Measurements from ENCODE around the gene ZNF322.

Gene ZNF322

DNA sequence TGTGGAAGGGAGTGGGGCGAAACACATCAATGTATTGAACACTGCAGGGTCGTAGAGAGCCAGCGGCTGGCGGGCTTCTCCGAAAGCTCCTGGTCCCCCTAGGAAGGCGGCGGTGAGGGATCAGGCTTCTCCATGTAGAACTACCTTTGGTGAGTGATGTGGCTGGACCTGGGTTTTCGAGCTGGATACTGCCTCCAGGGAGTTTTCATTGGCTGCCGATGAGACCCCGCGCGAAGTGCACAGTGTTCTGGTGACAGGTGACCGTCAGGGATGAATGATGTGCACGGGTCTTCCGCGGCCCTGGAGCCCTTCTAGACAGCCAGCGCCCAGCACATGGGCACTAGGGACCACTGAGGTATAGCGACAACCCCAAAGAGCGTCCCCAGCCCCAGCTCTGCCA is 46.3 kb downstream of the ZNF322 start:
- no peak for DNase-seq

DNA sequence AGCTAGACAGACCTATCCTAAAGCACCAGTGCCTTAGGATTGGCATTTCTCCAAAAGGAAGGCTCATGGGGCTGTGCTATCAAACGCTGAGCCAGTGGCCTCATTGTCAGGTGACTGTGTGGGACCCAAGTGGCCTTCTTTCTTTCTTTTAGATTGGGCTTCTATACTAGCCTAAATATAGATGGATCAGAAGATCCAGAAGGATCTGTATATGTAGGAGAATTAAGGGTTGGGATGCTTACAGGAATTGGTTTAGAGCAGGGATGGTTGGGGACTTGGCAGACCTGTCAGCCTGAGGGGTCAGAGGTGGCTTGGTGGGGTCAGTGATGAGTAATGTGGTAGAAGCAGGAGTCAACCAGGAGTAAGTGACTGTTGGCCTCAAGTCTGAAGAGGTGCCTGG is 47.9 kb downstream of the ZNF322 start:
- DNase-seq, result no peak

- no peak for DNase-seq
Measured at GRCh38 chr6:26609463-26609862, 50.1 kb downstream of the ZNF322 start.

DNA sequence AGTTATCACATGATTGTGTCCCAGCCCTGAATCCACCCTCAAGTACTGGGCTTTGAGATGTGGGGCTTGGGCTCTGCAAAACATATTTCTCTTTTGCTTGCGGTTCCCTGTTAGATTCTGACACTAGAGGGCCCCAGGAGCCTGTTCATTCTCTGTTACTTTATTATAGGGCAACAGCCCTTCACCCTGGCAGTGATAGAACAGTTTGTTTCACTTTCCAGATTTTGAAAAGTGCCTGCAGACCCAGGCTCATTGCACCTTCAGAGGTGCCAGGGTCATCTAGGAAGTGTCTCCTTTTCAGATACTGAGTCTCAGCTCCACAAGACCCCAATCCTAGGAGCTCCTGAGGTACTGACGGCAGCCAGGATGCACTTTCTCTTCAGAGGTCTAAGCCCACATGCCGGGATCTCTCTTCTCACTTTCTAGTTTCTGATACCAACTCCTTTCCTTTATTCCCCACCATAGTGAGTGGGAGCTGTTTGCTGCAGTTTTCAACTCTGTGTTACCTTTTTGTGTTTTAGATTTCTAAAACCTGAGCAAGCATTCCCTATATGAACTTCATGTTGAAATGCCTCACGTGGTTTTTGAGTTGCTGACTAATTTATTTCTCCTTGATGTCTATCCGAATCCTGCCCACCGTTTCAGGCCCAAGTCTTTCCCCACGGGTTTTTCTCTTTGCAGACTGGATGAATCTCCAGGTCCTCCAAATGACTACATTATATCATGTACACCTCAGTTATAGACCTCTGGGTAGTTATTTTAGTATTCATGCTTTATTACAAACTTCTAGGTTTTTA is 51.9 kb downstream of the ZNF322 start:
- peak; percentile 48 for DNase-seq

DNA sequence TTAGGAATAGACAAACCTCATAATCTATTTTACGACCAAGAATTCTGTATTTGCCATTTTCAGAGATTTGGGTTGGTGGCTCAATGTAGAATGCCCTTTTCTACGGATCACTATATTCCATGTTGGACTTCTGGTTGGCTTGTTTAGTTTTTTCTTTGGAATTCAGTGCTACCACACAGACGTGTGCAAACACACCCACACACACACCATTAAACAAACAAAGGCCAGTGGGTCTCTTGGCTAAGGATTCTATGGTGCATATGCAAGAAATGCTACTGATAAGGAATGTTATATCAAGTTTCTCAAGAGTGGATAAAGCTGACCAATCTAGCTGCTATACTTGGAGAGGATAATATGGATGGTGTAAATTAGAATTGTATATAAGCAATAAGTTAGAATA is 54.7 kb downstream of the ZNF322 start:
- no peak for DNase-seq

DNA sequence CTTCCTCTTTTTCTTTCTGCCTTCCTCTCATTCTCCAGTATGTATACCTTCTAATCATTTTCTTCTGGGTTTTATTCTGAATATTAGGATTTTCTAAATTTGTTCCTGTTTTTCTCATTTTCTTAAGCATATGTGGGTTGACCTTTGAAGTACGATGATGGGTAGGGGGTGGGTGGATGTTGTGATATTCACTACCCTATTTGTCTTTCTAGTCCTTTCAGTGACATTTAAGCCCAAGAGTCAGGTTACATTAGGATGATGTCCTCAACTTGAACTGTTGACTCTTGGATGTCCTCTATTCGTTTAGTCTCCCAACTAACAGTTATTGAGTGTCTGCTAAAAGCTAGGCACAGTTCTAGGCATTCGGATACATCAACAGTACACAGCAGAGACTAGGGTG is 55.5 kb downstream of the ZNF322 start:
- DNase-seq, result no peak

DNA sequence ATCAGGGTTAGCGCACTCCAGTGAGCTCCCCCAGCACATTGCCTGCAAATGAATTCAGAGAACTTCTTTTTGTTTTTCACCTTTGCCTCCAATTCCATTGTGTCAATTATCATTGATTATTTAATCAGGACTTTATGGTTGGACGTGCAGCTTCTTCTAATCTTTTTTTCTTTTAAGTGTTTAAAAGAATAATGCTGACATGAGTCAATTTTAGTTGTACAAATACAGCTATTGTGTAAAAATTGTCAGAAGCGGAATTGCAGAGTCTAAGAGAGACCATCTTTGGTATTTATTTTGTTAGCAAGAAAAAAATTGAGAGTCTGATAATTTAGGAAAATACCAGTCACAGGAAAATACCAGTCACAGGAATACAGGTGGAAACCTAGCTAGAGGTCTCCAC is 57.3 kb downstream of the ZNF322 start:
- DNase-seq, result no peak

- no peak for DNase-seq
Measured at GRCh38 chr6:26600759-26601158, 58.8 kb downstream of the ZNF322 start.

GRCh38 chr6:26599591-26599990 is 60.0 kb downstream of the ZNF322 start:
- DNase-seq, result no peak

DNA sequence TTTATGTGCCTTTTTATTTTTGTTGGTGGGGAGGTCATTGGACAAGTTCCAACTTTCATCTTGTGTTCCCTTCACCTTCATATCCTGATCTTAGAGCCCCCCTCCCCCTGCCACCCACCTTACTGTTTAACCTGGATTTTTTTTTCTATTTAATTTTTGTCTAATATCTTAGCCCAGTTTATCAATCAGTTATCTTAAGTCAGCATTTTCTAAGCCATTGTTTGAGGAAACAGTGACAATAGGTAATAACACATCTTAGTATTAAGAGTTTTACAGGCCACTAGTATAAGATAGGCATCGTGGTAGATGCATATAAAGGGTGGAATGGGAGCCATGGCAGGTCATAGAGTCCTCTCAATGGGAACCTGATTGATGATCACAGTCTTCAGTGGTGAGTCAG is 60.4 kb downstream of the ZNF322 start:
- no peak for DNase-seq

DNA sequence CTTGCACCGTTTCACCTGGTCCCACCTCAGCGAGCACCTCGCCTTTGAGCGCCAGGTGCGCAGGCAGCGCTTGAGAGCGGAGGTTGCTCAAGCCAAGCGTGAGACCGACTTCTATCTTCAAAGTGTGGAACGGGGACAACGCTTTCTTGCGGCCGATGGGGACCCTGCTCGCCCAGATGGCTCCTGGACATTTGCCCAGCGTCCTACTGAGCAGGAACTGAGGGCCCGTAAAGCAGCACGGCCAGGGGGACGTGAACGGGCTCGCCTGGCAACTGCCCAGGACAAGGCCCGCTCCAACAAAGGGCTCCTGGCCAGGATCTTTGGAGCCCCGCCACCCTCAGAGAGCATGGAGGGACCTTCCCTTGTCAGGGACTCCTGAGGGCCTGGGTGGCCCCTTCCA is 61.3 kb downstream of the ZNF322 start:
- DNase-seq, result no peak

DNA sequence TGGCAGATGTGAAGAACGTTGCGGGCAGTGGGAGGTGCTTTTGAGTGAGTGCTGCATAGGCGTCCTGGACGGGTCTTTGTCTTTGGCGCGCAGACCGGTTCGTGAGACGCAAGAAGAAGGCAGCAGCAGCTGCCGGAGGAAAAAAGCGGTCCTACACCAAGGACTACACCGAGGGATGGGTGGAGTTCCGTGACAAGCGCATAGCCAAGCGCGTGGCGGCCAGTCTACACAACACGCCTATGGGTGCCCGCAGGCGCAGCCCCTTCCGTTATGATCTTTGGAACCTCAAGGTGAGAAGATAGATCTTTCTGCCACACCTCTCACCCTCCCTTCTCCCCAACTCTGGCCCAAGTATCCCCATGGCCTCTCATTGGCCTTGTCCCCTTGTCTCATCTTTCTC is 61.7 kb downstream of the ZNF322 start:
- DNase-seq, result no peak

GRCh38 chr6:26597389-26597766 is 62.2 kb downstream of the ZNF322 start:
- DNase-seq, result no peak

DNA sequence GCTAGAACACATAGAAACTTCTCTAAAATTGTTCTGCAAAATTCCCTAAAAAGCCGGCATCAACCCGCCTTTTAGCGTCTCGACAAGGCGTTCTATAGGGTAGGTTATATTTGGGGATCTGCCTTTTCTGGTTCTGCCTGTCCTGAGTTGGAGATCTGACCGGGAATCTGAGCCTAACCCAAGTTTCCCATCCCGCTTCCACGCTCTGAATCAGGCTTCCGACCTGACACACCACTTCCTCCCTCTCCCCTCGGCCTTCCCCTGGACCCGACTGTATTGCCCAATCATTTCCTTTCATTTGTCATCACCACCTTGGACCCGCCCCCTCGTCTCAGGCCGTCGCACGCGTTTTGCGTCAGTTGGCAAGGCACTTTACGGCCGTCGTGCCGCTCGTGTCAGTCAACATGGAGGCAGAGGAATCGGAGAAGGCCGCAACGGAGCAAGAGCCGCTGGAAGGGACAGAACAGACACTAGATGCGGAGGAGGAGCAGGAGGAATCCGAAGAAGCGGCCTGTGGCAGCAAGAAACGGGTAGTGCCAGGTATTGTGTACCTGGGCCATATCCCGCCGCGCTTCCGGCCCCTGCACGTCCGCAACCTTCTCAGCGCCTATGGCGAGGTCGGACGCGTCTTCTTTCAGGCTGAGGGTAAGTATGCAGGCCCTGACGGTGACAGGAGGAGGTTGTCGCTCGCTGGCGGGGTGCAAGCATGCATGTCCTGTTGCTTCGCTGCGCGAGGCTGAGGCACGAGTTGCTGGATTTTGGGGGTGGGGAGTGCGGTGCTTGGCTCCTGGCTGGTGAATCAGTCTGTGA is 62.8 kb downstream of the ZNF322 start, which contains the start of gene ABT1:
ABT1 (plus strand) TSS at position 375 of the 810 bp plus-strand sequence; CDS start at position 405, 30 bp downstream.
- peak; percentile 97 for DNase-seq

DNA sequence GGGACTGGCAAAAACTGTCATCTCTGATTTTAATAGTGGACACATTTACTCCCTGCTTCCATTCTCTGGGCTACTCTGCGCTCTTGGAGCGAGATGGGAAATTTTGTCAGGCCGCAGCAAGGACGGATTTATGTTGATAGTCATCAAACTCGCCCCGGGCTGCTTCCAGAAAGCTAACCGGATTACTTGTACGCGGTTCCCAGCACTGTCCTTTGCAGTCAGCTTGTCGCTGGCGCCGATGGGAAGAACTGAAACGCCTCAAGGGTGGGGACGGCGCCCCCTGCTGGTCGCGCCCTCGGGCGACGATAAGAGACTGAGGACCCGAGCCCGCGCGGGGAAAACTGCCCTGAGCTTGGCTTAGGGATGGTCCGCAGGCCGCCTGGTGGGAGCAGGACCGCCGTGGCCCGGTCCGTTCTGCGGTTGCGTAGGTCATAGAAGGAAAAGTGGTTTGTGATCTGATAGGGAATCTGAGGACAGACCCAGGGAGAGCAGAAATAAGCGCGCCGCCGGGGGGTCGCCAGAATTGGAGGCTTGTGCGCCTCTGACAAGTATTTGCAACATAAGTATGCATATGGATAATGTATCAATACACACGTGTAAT is 63.8 kb downstream of the ZNF322 start:
- DNase-seq, result peak; percentile 87

GRCh38 chr6:26594730-26595632 is 64.6 kb downstream of the ZNF322 start:
- DNase-seq, result peak; percentile 48

- no peak for DNase-seq
Measured at GRCh38 chr6:26594131-26594498, 65.4 kb downstream of the ZNF322 start.

GRCh38 chr6:26593278-26594130 is 66.0 kb downstream of the ZNF322 start:
- no peak for DNase-seq

GRCh38 chr6:26592649-26593048 is 66.9 kb downstream of the ZNF322 start:
- no peak for DNase-seq

GRCh38 chr6:26588965-26589364 is 70.6 kb downstream of the ZNF322 start:
- DNase-seq, result no peak
